Measurements from ENCODE around the gene CDAN1.

CDAN1 gene

GRCh38 chr15:42728560-42728959, 8.4 kb downstream of the CDAN1 start:
- no peaks in the 10 kb centered on the region; the same call in 1 of the 2 replicates for H3K36me3 ChIP-seq (ENCODE audit: low read length)
- H3K4me2 ChIP-seq (ENCODE audit: low read depth, low read length, poor library complexity, severe bottlenecking): no peak overlapping the region
- H3K27me3 ChIP-seq (ENCODE audit: low read length): no peaks in the 10 kb centered on the region
- no peaks in the 10 kb centered on the region for H3K79me2 ChIP-seq (ENCODE audit: insufficient read depth, low read length)
- H4K20me1 ChIP-seq (ENCODE audit: low read depth, low read length): no peaks in the 10 kb centered on the region
- H3K9ac ChIP-seq (ENCODE audit: low read length): no peak overlapping the region
- H3K4me3 ChIP-seq (ENCODE audit: insufficient read depth, low read length, poor library complexity, severe bottlenecking): no peak overlapping the region
- no peak for TF ChIP-seq CTCF (IDR thresholded peaks at IDR 0.05; ENCODE audit: insufficient read depth, low read length, poor library complexity, severe bottlenecking)
- TF ChIP-seq EZH2phosphoT487 (conservative IDR thresholded peaks at IDR 0.05; ENCODE audit: low read length): no peak
- H3K27ac ChIP-seq (ENCODE audit: low read depth, low read length): no peak overlapping the region
- no peaks in the 10 kb centered on the region for H3K9me2 ChIP-seq (replicated peaks; ENCODE audit: insufficient read depth, low read length)
- H3K9me3 ChIP-seq (ENCODE audit: insufficient read depth, low read length): no peaks in the 10 kb centered on the region
- H2AFZ ChIP-seq (ENCODE audit: low read depth, low read length, severe bottlenecking): no peak overlapping the region
- H3F3A ChIP-seq (ENCODE audit: insufficient read depth): no peaks in the 10 kb centered on the region

GRCh38 chr15:42727750-42728381, 9.1 kb downstream of the CDAN1 start:
- Histone ChIP-seq H3K9me3 (ENCODE audit: insufficient read depth, low read length) (no peaks in the 10 kb centered on the region), H3K79me2 (ENCODE audit: insufficient read depth, low read length) (no peaks in the 10 kb centered on the region), H3K36me3 (ENCODE audit: low read length) (no peaks in the 10 kb centered on the region; the same call in 1 of the 2 replicates), H3K9me2 (replicated peaks; ENCODE audit: insufficient read depth, low read length) (no peaks in the 10 kb centered on the region), H2AFZ (ENCODE audit: low read depth, low read length, severe bottlenecking) (no peak overlapping the region), H3K9ac (ENCODE audit: low read length) (no peak overlapping the region), H3K27me3 (ENCODE audit: low read length) (no peaks in the 10 kb centered on the region), H3K4me3 (ENCODE audit: insufficient read depth, low read length, poor library complexity, severe bottlenecking) (no peak overlapping the region), H3F3A (ENCODE audit: insufficient read depth) (no peaks in the 10 kb centered on the region), H4K20me1 (ENCODE audit: low read depth, low read length) (no peaks in the 10 kb centered on the region), H3K27ac (ENCODE audit: low read depth, low read length) (no peak overlapping the region), H3K4me2 (ENCODE audit: low read depth, low read length, poor library complexity, severe bottlenecking) (no peak overlapping the region)
- no peak for TF ChIP-seq CTCF (IDR thresholded peaks at IDR 0.05; ENCODE audit: insufficient read depth, low read length, poor library complexity, severe bottlenecking)
- no peak for TF ChIP-seq EZH2phosphoT487 (conservative IDR thresholded peaks at IDR 0.05; ENCODE audit: low read length)

GRCh38 chr15:42726114-42726513, 10.8 kb downstream of the CDAN1 start:
- Histone ChIP-seq H3K27ac (ENCODE audit: low read depth, low read length) (no peak overlapping the region), H3K36me3 (ENCODE audit: low read length) (no peaks in the 10 kb centered on the region), H4K20me1 (ENCODE audit: low read depth, low read length) (no peaks in the 10 kb centered on the region)

More at GRCh38 chr15:42726114-42726513, 10.8 kb downstream of the CDAN1 start:
- no peak overlapping the region for H3K9ac ChIP-seq (ENCODE audit: low read length)
- no peaks in the 10 kb centered on the region for H3K27me3 ChIP-seq (ENCODE audit: low read length)
- no peak for TF ChIP-seq CTCF (IDR thresholded peaks at IDR 0.05; ENCODE audit: insufficient read depth, low read length, poor library complexity, severe bottlenecking)
- no peak for TF ChIP-seq EZH2phosphoT487 (conservative IDR thresholded peaks at IDR 0.05; ENCODE audit: low read length)
- H3F3A ChIP-seq (ENCODE audit: insufficient read depth): no peaks in the 10 kb centered on the region
- no peak overlapping the region for H3K4me2 ChIP-seq (ENCODE audit: low read depth, low read length, poor library complexity, severe bottlenecking)
- H3K79me2 ChIP-seq (ENCODE audit: insufficient read depth, low read length): no peaks in the 10 kb centered on the region
- H3K4me3 ChIP-seq (ENCODE audit: insufficient read depth, low read length, poor library complexity, severe bottlenecking): no peak overlapping the region
- H3K9me2 ChIP-seq (replicated peaks; ENCODE audit: insufficient read depth, low read length): no peaks in the 10 kb centered on the region
- no peaks in the 10 kb centered on the region for H3K9me3 ChIP-seq (ENCODE audit: insufficient read depth, low read length)
- H2AFZ ChIP-seq (ENCODE audit: low read depth, low read length, severe bottlenecking): no peak overlapping the region
